SU-DHL-6 (cell line): Measurements from ENCODE around the gene BORA.

Source experiments
- H2AFZ ChIP-seq: fragments of 200-600 bp; sonication (generic); 2 replicates; pipeline ENCODE4 v1.6.1; 2014; ENCODE audit warnings: low read depth, mild to moderate bottlenecking, moderate library complexity, mixed read lengths, antibody characterized with exemption, low read length; ENCODE audit not compliant: severe bottlenecking
- H3F3A ChIP-seq: fragments of 200-600 bp; shearing (Covaris generic); 2 replicates; pipeline ENCODE4 v1.6.0; 2016; ENCODE audit warnings: antibody characterized with exemption, mild to moderate bottlenecking; ENCODE audit not compliant: insufficient read depth
- H3K27ac ChIP-seq: fragments of 200-600 bp; sonication (generic); 2 replicates; pipeline ENCODE4 v1.5.1; 2016; ENCODE audit warnings: low read depth, mild to moderate bottlenecking, low read length, moderate library complexity, mixed read lengths
- H3K27me3 ChIP-seq: fragments of 200-600 bp; sonication (generic), shearing (Covaris generic); 2 replicates; pipeline ENCODE4 v1.6.0; 2014; ENCODE audit warnings: mild to moderate bottlenecking, low read length
- H3K36me3 ChIP-seq: fragments of 200-600 bp; sonication (generic); 2 replicates; pipeline ENCODE4 v1.6.1; 2014; ENCODE audit warnings: mild to moderate bottlenecking, low read length, mixed read lengths
- H3K4me2 ChIP-seq: fragments of 300-600, 200-600 bp; shearing (Covaris generic), sonication (generic); 2 replicates; pipeline ENCODE4 v1.6.0; 2014; ENCODE audit warnings: low read length, low read depth, mild to moderate bottlenecking; ENCODE audit not compliant: poor library complexity, severe bottlenecking
- H3K4me3 ChIP-seq: fragments of 200-600 bp; sonication (generic); 2 replicates; pipeline ENCODE4 v1.5.1; 2014; ENCODE audit warnings: antibody characterized with exemption, low read length, mild to moderate bottlenecking, mixed read lengths; ENCODE audit not compliant: insufficient read depth, poor library complexity, severe bottlenecking
- H3K79me2 ChIP-seq: fragments of 200-600 bp; sonication (generic); 2 replicates; pipeline ENCODE4 v1.6.1; 2014; ENCODE audit warnings: mild to moderate bottlenecking, low read length, moderate library complexity; ENCODE audit not compliant: insufficient read depth
- H3K9ac ChIP-seq: fragments of 200-600 bp; sonication (generic); 2 replicates; pipeline ENCODE4 v1.7.0; 2014; ENCODE audit warnings: mild to moderate bottlenecking, low read length
- H3K9me2 ChIP-seq: fragments of 200-600 bp; sonication (generic); replicated peaks from 2 replicates; pipeline ENCODE4 v1.6.1; 2014; ENCODE audit warnings: low read length; ENCODE audit not compliant: insufficient read depth
- H3K9me3 ChIP-seq: fragments of 200-600 bp; sonication (generic); 2 replicates; pipeline ENCODE4 v1.6.1; 2014; ENCODE audit warnings: low read length, mixed read lengths; ENCODE audit not compliant: insufficient read depth
- H4K20me1 ChIP-seq: fragments of 200-600 bp; sonication (generic); 2 replicates; pipeline ENCODE4 v1.6.1; 2014; ENCODE audit warnings: low read depth, mild to moderate bottlenecking, antibody characterized with exemption, low read length, moderate library complexity, mixed read lengths
- EZH2phosphoT487 ChIP-seq: fragments of 200-600 bp; sonication (generic), shearing (Covaris generic); conservative IDR thresholded peaks from 2 replicates; pipeline ENCODE4 v1.6.1; 2018; ENCODE audit warnings: mild to moderate bottlenecking, antibody characterized with exemption, low read length, moderate library complexity, mixed read lengths
- TF ChIP-seq, protein P1 (sequence below): fragments of 200-600 bp; sonication (generic); IDR thresholded peaks from one replicate; pipeline ENCODE4 v1.5.1; 2017; ENCODE audit warnings: antibody characterized with exemption, mild to moderate bottlenecking, low read length, moderate library complexity; ENCODE audit not compliant: insufficient read depth, poor library complexity, severe bottlenecking

Gene BORA

DNA sequence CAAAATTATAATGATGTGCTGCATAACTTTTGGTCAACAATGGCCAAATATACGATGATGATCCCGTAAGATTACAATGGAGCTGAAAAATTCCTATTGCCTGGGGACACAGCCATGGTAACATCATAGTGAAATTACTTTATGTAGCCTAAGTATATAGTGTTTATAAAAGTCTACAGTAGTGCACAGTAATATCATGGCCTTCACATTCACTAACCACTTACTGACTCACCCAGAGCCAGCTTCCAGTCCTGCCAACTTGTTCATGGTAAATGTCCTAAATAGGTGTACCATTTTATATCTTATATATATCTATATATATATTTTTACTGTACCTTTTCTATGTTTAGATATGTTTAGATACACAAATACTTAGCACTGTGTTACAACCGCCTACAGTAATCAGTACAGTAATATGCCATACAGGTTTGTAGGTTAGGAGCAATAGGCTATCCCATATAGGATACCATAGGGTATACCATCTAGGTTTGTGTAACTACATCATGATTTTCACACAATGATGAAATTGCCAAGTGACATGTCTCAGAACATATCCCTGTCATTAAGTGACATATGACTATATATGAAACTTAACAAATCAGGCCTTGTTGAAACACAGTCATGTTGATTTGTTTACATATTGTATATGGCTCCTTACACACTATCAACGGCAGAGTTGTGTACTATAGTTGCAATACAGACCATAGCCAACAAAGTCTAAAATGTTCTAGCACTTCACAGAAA lies 30.2 kb downstream of the BORA start:
- Histone ChIP-seq H3K9me2 (no peaks in the 10 kb centered on the region), H3K79me2 (peaks cover 4% of the 10 kb centered on the region; the same call in 1 of the 2 replicates), H4K20me1 (peaks cover 6% of the 10 kb centered on the region; the same call in 1 of the 2 replicates), H3K4me3 (no peak overlapping the region), H3K36me3 (peaks cover 66% of the 10 kb centered on the region), H3K9ac (no peak overlapping the region), H3K4me2 (no peak overlapping the region), H3K27me3 (no peaks in the 10 kb centered on the region), H2AFZ (no peak overlapping the region), H3K9me3 (no peaks in the 10 kb centered on the region), H3K27ac (no peak overlapping the region), H3F3A (peaks cover 23% of the 10 kb centered on the region)
- TF ChIP-seq, protein P1, sequence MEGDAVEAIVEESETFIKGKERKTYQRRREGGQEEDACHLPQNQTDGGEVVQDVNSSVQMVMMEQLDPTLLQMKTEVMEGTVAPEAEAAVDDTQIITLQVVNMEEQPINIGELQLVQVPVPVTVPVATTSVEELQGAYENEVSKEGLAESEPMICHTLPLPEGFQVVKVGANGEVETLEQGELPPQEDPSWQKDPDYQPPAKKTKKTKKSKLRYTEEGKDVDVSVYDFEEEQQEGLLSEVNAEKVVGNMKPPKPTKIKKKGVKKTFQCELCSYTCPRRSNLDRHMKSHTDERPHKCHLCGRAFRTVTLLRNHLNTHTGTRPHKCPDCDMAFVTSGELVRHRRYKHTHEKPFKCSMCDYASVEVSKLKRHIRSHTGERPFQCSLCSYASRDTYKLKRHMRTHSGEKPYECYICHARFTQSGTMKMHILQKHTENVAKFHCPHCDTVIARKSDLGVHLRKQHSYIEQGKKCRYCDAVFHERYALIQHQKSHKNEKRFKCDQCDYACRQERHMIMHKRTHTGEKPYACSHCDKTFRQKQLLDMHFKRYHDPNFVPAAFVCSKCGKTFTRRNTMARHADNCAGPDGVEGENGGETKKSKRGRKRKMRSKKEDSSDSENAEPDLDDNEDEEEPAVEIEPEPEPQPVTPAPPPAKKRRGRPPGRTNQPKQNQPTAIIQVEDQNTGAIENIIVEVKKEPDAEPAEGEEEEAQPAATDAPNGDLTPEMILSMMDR, result no peak
- no peak for TF ChIP-seq EZH2phosphoT487

- Histone ChIP-seq H3K27me3 (no peaks in the 10 kb centered on the region), H2AFZ (no peak overlapping the region), H3K27ac (no peak overlapping the region), H3F3A (peaks cover 18% of the 10 kb centered on the region; the same call in 1 of the 2 replicates), H3K9ac (no peak overlapping the region), H3K4me2 (no peak overlapping the region), H3K9me3 (no peaks in the 10 kb centered on the region), H3K36me3 (peaks cover 67% of the 10 kb centered on the region), H3K9me2 (no peaks in the 10 kb centered on the region), H3K4me3 (no peak overlapping the region), H3K79me2 (no peaks in the 10 kb centered on the region), H4K20me1 (no peaks in the 10 kb centered on the region)
- TF ChIP-seq, protein P1, result no peak
- TF ChIP-seq EZH2phosphoT487, result no peak
Measured at GRCh38 chr13:72760189-72760588, 32.5 kb downstream of the BORA start.

GRCh38 chr13:72763411-72763810 lies 35.7 kb downstream of the BORA start:
- Histone ChIP-seq H3K9ac (no peak overlapping the region), H2AFZ (no peak overlapping the region), H3K9me3 (no peaks in the 10 kb centered on the region), H3K79me2 (no peaks in the 10 kb centered on the region), H3K9me2 (no peaks in the 10 kb centered on the region), H3K27ac (no peak overlapping the region), H3K4me3 (no peak overlapping the region), H3F3A (peaks cover 12% of the 10 kb centered on the region; the same call in 1 of the 2 replicates), H3K4me2 (no peak overlapping the region), H3K27me3 (no peaks in the 10 kb centered on the region), H4K20me1 (no peaks in the 10 kb centered on the region), H3K36me3 (peaks cover 81% of the 10 kb centered on the region)
- no peak for TF ChIP-seq EZH2phosphoT487
- TF ChIP-seq, protein P1, result no peak
